HG03354 (cell line): ENCODE data around the gene TRMT61B.
A peak's percentile ranks its signal among the peaks of the same experiment; 100 is the strongest.

Experiments used
- ATAC-seq: cut with Tn5 transposase; IDR thresholded peaks from one replicate; pipeline ENCODE4 v1.9.1; 2021; ENCODE audit warnings: mild to moderate bottlenecking; ENCODE audit not compliant: unreplicated experiment, poor library complexity, severe bottlenecking

TRMT61B gene

DNA sequence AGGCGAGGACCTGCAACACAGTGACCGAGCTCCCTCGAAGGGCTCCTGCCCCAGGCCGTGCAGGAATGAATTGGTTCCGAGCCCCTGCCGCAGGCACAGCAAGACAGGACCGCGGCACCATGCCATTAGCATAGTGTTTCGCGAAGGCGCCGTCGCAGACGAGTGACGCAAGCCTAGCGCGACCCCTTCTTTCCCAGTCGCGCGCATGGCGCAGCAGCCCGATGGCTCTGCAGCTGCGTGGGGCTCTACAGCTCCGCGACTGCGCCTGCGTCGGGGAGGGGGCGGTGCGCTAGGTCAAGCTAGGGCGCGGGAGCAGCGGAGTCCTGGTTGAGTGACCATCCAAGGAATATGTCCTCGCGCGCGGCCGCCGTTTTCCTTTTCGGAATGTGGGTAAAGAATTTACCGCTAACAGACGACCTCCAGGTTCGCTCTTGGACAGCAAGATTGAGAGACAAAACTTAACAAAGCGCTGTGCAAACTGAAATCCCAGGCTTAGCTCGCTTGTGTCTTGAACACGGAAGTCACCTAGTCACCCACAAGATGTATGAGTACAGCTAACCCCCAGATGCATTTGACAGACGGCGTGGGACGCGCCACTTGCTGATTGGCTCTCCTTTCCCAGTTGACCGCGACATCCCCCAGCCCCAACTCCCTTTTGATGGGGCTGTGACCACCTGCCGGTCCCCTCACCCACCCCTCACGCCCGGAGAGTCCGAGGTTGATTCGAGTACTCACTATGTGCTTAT is at the start of gene TRMT61B:
Gene TRMT61B, minus strand, starts transcription at position 164 of the 746 bp plus-strand sequence. Its CDS starts 32 bp downstream, at position 132.
- ATAC-seq = peak; percentile 97

- no peak for ATAC-seq
Measured at GRCh38 chr2:28915939-28916338, 45.8 kb upstream of the TRMT61B start.

DNA sequence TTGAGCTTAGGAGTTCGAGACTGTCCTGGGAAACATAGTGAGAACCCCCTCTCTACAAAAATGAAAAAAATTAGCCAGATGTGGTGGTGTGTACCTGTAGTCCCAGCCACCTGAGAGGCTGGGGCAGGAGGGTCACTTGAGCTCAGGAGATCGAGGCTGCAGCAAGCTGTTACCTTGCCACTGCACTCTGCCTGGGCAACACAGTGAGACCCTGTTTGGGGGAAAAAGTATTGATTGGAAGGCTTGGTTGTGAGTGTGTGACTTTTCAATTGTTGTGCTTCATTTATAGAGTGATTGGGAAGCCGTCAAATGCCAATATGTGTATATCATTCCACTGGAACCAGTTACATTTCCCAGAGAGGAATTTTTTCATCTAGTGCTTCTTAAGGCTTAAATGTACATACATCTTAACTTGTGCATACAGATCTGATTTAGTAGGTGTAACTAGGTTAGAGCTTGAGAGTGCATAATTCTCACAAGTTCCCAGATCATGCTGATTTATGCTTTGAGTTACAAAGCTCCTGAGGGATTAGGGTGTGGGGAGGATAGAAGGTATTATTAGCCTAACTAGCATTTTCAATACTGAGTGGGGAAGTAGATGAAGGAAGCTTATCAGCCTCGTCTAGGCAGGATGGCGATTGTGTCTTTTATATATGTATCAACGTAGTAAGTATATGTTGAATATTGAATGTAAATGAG is 39.7 kb upstream of the TRMT61B start:
- no peak for ATAC-seq

DNA sequence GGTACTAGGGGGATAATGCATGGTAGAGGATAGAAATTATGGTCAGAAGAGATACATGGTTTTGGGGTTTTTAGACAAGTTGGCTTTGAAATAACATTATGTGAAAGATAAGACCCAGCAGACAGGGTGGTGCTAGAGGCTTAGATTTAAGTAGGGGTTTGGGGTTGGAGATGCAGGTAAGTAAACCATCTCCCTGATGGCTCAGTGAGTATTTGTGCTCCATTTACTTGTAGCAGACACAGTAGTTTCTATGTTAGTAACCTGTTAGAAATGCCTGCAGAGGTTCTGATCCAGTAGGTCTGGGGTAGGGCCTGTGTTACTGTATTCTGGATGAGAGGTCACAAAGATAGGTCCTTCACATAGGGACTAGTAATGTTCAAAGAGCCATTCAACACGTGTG is 38.1 kb upstream of the TRMT61B start:
- ATAC-seq = no peak

- no peak for ATAC-seq
Measured at GRCh38 chr2:28906821-28907220, 36.7 kb upstream of the TRMT61B start.

GRCh38 chr2:28906376-28906775 is 36.3 kb upstream of the TRMT61B start:
- no peak for ATAC-seq

DNA sequence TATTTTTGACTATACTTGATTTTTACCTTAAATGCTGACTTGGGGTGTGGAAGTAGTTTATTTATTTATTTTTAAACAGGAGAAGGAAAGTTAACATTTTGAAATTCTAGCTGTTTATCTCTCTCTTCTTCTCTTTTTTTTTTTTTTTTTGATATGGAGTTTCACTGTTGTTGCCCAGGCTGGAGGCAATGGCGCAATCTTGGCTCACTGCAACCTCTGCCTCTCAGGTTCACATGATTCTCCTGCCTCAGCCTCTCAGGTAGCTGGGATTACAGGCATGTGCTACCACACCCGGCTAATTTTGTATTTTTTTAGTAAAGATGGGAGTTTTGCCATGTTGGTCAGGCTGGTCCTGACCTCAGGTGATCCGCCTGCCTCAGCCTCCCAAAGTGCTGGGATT is 35.4 kb upstream of the TRMT61B start:
- ATAC-seq = no peak

- no peak for ATAC-seq
Measured at GRCh38 chr2:28904802-28905457, 34.8 kb upstream of the TRMT61B start.

- no peak for ATAC-seq
Measured at GRCh38 chr2:28904295-28904694, 34.2 kb upstream of the TRMT61B start.

DNA sequence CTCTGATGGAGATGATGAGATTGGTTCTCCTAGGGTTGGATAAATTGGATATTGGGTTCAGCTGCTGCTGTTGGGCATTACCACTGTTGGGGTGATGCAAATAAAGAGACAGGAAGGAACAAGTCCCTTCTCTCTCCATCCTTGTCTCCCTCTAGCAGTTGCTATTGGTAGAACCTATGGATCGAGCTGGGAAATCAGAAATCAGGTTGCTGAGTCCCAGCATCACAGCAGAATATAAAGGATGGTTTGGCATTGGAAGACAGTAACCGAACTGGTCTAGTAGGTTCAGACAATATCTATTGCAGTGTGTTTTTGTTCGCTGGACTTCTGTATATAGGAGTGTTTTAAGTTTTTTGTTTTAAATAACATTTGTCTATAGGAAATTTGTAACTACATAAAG is 32.5 kb upstream of the TRMT61B start:
- no peak for ATAC-seq

DNA sequence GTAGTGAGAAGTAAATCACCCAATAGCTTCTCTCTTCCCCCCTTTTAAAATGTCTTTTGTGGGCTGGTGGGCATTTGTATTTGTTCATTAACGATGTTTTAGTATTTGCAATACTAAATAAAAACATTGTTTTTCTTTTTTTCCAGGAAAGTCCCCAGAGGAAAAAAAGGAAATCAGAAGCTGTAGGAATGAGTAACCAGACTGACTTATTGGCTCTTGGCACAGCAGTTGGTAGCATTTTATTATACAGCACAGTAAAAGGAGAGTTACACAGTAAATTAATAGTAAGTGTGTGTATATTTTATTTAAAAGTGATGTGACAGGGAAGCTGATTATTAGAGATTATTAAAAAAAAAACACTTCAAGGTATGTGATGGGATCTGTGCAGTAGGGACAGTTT is 31.7 kb upstream of the TRMT61B start:
- no peak for ATAC-seq

DNA sequence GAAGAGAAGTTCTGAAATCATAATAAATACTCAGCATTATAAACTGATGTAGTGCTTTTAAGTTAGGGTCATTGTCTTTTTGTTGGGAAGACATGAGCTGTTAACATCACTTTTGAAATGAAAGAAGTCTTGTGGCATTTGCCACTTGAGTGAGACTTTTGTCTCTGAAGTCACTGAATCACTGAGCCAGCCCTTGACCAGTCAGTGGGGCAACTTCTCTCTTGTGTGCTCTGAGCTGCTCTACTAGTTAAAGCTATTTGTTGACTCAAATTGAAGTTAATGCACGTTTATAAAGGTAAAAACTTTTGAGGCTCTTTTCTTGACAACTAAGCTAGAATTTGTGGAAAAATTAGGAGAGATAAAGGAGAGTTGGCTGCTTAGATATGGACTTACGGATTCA is 31.1 kb upstream of the TRMT61B start:
- no peak for ATAC-seq

GRCh38 chr2:28898048-28898447 is 27.9 kb upstream of the TRMT61B start:
- no peak for ATAC-seq

DNA sequence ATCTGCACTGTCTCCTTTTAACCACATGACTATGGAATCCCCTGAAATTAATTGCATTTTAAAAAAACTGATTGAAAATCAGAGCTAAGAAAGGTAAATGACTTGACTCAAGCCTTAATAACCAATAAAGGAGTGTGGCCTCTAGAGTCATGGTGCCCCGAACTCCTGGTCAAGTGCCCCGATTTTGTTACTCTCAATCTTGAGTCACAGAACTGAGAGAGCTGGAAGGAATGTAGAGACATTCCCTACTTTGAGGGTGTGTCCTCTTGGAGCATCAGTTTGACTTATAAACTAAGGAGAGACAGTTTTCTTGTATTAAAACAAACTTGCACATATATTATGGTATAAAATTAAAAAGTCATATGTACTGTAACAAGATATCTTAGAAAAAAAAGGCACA is 26.8 kb upstream of the TRMT61B start:
- no peak for ATAC-seq

GRCh38 chr2:28895189-28895893 is 25.2 kb upstream of the TRMT61B start:
- ATAC-seq = peak; percentile 32

GRCh38 chr2:28894470-28895188 is 24.5 kb upstream of the TRMT61B start, which contains the start of gene WDR43:
TSS of gene WDR43 (plus strand) at chr2:28894667. CDS start at chr2:28894699, 32 bp downstream.
- ATAC-seq = peak; percentile 89

DNA sequence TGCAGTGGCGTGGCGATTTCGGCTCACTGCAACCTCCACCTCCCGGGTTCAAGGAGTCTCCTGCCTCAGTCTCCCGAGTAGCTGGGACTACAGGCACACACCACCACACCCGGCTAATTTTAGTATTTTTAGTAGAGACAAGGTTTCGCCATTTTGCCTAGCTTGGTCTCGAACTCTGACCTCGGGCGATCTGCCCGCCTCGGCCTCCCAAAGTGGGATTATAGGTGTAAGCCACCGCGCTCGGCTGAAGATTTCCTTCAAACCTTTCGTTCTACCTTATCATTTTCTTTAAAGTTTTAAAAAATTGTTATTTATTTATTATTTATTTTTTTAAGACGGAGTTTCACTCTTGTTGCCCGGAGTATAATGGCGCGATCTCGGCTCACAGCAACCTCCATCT is 23.4 kb upstream of the TRMT61B start:
- ATAC-seq = no peak

DNA sequence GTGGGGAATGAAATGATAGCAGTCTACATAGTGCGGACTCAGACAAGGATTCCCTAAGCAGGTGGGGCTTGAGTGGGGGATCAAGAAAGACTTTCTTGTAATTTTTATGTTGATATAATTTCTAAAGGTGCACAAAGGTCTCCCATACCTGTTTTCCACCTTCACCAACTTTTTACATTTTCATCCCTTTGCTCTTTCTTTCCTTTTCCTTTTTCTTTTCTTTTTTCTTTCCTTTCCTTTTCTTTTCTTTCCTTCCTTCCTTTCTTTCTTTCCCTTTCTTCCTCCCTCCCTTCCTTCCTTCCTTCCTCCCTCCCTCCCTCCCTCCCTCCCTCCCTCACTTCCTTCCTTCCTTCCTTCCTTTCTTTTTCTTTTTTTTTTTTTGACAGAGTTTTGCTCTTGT is 10.1 kb upstream of the TRMT61B start:
- no peak for ATAC-seq

DNA sequence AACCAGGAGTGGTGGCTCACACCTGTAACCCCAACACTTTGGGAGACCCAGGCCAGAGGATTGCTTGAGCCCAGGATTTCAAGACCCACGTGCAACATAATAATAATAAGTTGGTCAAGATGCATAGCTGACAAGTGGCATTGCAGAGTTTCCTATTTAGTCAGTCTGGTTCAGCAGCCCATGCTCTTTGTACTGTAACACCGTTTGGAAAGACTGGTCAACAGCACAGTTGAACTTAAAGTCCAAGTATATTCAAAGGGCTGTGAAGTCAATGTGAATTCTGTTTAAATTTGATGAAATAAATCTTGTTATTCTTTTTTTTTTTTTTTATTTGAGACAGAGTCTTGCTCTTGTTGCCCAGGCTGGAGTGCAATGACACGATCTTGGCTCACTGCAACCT is 1.5 kb upstream of the TRMT61B start:
- ATAC-seq = no peak
